ENCODE results near the gene IFT81.
"Not testable (repeated sequence)": the region's sequence is repeated elsewhere in the genome, so short reads cannot be mapped to it uniquely, and the experiment has no call there.

DNA sequence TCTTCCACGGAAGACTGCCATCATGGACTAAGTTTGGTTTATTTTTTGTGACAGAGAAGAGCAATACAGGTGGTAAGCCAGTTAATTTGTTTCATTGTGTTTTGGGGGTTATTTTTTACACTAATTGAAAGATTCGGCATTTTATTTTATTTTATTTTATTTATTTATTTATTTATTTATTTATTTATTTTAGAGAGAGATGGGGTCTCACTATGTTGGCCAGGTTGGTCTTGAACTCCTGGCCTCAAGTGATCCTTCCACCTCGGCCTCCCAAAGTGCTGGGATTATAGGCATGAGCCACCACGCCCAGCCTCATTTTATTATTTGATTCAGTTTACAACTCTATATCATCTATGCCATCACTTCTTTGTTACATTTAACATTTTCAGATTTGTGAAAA, 104.2 kb downstream of the IFT81 start:
- TF ChIP-seq POLR2AphosphoS5 (IDR thresholded peaks at IDR 0.05; ENCODE audit: low read depth, low read length); RAD21 (IDR thresholded peaks at IDR 0.05; ENCODE audit: low read depth); EZH2phosphoT487 (IDR thresholded peaks at IDR 0.05; ENCODE audit: borderline replicate concordance); FOSL1 (IDR thresholded peaks at IDR 0.05; ENCODE audit: low read depth); SRF (IDR thresholded peaks at IDR 0.05; ENCODE audit: low read depth); SIN3A (IDR thresholded peaks at IDR 0.05; ENCODE audit: low read depth); JUND (IDR thresholded peaks at IDR 0.05); EZH2 (IDR thresholded peaks at IDR 0.05); CBX3 (IDR thresholded peaks at IDR 0.05; ENCODE audit: low read depth); EGR1 (IDR thresholded peaks at IDR 0.05; ENCODE audit: low read depth); ATF3 (IDR thresholded peaks at IDR 0.05): not testable (repeated sequence)
- TF ChIP-seq, protein P1, sequence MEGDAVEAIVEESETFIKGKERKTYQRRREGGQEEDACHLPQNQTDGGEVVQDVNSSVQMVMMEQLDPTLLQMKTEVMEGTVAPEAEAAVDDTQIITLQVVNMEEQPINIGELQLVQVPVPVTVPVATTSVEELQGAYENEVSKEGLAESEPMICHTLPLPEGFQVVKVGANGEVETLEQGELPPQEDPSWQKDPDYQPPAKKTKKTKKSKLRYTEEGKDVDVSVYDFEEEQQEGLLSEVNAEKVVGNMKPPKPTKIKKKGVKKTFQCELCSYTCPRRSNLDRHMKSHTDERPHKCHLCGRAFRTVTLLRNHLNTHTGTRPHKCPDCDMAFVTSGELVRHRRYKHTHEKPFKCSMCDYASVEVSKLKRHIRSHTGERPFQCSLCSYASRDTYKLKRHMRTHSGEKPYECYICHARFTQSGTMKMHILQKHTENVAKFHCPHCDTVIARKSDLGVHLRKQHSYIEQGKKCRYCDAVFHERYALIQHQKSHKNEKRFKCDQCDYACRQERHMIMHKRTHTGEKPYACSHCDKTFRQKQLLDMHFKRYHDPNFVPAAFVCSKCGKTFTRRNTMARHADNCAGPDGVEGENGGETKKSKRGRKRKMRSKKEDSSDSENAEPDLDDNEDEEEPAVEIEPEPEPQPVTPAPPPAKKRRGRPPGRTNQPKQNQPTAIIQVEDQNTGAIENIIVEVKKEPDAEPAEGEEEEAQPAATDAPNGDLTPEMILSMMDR (IDR thresholded peaks at IDR 0.05 in 2 of 3, conservative IDR thresholded peaks at IDR 0.05 in 1 of 3; ENCODE audit: borderline replicate concordance in 1 of 3, insufficient read depth in 1 of 3, low read depth in 2 of 3, low read length in 2 of 3) = not testable (repeated sequence)
- TF ChIP-seq, protein P2, sequence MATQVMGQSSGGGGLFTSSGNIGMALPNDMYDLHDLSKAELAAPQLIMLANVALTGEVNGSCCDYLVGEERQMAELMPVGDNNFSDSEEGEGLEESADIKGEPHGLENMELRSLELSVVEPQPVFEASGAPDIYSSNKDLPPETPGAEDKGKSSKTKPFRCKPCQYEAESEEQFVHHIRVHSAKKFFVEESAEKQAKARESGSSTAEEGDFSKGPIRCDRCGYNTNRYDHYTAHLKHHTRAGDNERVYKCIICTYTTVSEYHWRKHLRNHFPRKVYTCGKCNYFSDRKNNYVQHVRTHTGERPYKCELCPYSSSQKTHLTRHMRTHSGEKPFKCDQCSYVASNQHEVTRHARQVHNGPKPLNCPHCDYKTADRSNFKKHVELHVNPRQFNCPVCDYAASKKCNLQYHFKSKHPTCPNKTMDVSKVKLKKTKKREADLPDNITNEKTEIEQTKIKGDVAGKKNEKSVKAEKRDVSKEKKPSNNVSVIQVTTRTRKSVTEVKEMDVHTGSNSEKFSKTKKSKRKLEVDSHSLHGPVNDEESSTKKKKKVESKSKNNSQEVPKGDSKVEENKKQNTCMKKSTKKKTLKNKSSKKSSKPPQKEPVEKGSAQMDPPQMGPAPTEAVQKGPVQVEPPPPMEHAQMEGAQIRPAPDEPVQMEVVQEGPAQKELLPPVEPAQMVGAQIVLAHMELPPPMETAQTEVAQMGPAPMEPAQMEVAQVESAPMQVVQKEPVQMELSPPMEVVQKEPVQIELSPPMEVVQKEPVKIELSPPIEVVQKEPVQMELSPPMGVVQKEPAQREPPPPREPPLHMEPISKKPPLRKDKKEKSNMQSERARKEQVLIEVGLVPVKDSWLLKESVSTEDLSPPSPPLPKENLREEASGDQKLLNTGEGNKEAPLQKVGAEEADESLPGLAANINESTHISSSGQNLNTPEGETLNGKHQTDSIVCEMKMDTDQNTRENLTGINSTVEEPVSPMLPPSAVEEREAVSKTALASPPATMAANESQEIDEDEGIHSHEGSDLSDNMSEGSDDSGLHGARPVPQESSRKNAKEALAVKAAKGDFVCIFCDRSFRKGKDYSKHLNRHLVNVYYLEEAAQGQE (IDR thresholded peaks at IDR 0.05; ENCODE audit: low read depth) = not testable (repeated sequence)
- TF ChIP-seq, protein P3, sequence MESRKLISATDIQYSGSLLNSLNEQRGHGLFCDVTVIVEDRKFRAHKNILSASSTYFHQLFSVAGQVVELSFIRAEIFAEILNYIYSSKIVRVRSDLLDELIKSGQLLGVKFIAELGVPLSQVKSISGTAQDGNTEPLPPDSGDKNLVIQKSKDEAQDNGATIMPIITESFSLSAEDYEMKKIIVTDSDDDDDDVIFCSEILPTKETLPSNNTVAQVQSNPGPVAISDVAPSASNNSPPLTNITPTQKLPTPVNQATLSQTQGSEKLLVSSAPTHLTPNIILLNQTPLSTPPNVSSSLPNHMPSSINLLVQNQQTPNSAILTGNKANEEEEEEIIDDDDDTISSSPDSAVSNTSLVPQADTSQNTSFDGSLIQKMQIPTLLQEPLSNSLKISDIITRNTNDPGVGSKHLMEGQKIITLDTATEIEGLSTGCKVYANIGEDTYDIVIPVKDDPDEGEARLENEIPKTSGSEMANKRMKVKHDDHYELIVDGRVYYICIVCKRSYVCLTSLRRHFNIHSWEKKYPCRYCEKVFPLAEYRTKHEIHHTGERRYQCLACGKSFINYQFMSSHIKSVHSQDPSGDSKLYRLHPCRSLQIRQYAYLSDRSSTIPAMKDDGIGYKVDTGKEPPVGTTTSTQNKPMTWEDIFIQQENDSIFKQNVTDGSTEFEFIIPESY (IDR thresholded peaks at IDR 0.05; ENCODE audit: extremely low read depth, insufficient replicate concordance, low read length) = not testable (repeated sequence)

Data from HCT116 (cell line).